A673 (cell line): ENCODE results near the gene LRRC8B. TPM values are rescaled to one million over a fixed set of nuclear protein-coding genes. Genes with fewer than 3 reads are reported as not detected.
"Not testable (repeated sequence)": the region's sequence is repeated elsewhere in the genome, so short reads cannot be mapped to it uniquely, and the experiment has no call there.

ENCODE experiments used
- BruUV-seq: library from RNA; stranded (reverse); fragments of 400-500 nt; replicated peaks from 2 replicates; lab custom pipeline; 2021; lab: Mats Ljungman, UMichigan
- CTCF ChIA-PET: fragments of 300-600 bp; sonication (Branson Sonifier 250); formaldehyde crosslinking; loops from one replicate; lab custom pipeline; 2022; ENCODE audit warnings: antibody characterized with exemption; lab: Charles Lee
- POLR2A ChIA-PET: fragments of 300-600 bp; sonication (Branson Sonifier 250); formaldehyde crosslinking; loops from one replicate; lab custom pipeline; 2022; ENCODE audit warnings: antibody characterized with exemption; ENCODE audit not compliant: low non-redundant PET; lab: Charles Lee
- DNase-seq: peaks from one replicate; pipeline ENCODE4 v3.0.0-alpha.2; 2015; ENCODE audit warnings: low spot score
- H3K27ac ChIP-seq: fragments of 200-600 bp; sonication (generic); 2 replicates; pipeline ENCODE4 v1.5.1; 2016; ENCODE audit warnings: mixed run types, low read depth, mild to moderate bottlenecking, mixed read lengths, antibody characterized with exemption, low read length; ENCODE audit not compliant: poor library complexity, severe bottlenecking
- H3K27me3 ChIP-seq: fragments of 200-600 bp; sonication (generic); replicated peaks from 2 replicates; pipeline ENCODE4 v1.6.1; 2017; ENCODE audit warnings: mixed run types, low read depth, mild to moderate bottlenecking, mixed read lengths, antibody characterized with exemption, low read length; ENCODE audit not compliant: insufficient read depth, poor library complexity
- H3K36me3 ChIP-seq: fragments of 200-600 bp; sonication (generic); 2 replicates; pipeline ENCODE4 v1.6.1; 2016; ENCODE audit warnings: mixed run types, mild to moderate bottlenecking, mixed read lengths, antibody characterized with exemption, low read length; ENCODE audit not compliant: insufficient read depth, poor library complexity, severe bottlenecking
- H3K4me1 ChIP-seq: fragments of 200-600 bp; sonication (generic); 2 replicates; pipeline ENCODE4 v1.6.1; 2017; ENCODE audit warnings: mixed run types, mild to moderate bottlenecking, mixed read lengths, antibody characterized with exemption, low read length; ENCODE audit not compliant: insufficient read depth, poor library complexity, severe bottlenecking
- H3K4me3 ChIP-seq: fragments of 200-600 bp; sonication (generic); 2 replicates; pipeline ENCODE4 v1.5.1; 2016; ENCODE audit warnings: low read depth, mixed run types, mild to moderate bottlenecking, mixed read lengths, low read length; ENCODE audit not compliant: poor library complexity, severe bottlenecking
- H3K9me3 ChIP-seq: fragments of 200-600 bp; sonication (generic); 2 replicates; pipeline ENCODE4 v1.6.1; 2016; ENCODE audit warnings: mixed run types, low read depth, mild to moderate bottlenecking, mixed read lengths, antibody characterized with exemption, low read length; ENCODE audit not compliant: poor library complexity, severe bottlenecking
- EZH2 ChIP-seq: fragments of 200-600 bp; sonication (generic); IDR thresholded peaks from 2 replicates; pipeline ENCODE4 v1.6.1; 2017; ENCODE audit warnings: borderline replicate concordance, low read depth, mild to moderate bottlenecking, mixed read lengths, antibody characterized with exemption, low read length; ENCODE audit not compliant: poor library complexity, severe bottlenecking
- intact Hi-C: fragments of 100-400 bp; cut with micrococcal nuclease; formaldehyde crosslinking; loops from one replicate; pipeline ENCODE4 v1.10.0; 2022; ENCODE audit not compliant: unreplicated experiment
- total RNA-seq: library from RNA; stranded (reverse); gene quantifications from 2 replicates; pipeline ENCODE4 v1.2.3, GENCODE V29; 2021
- TF ChIP-seq, protein P1 (sequence below): fragments of 300-800, 200-600 bp; sonication (generic); conservative IDR thresholded peaks from 2 replicates; pipeline ENCODE4 v1.5.1; 2017; ENCODE audit warnings: low read depth, mild to moderate bottlenecking, antibody characterized with exemption, low read length, moderate library complexity, mixed read lengths

The LRRC8B gene
- total RNA-seq, 1 experiment from 2014 or later = 18.9 TPM

DNA sequence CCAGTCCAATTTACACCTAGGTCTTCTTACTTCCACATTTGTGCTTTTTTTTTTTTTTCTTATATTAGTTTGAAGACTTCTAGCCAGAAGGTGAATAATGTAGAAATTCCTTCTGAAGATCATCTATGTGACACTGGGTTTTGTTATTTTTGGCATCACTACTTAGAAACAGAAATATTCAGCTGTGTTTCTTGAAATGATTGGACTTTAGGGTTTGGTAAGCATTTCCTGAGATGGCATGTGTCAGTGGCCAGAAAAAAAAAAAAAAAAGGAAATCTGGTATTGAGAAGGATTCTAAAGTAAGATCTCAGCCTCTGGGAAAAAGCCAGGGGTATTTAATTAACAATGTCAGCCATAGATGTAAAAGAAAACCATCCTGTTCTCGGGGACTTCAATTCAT lies 64.9 kb downstream of the LRRC8B start:
- Histone ChIP-seq H3K36me3 (peaks cover 4% of the 10 kb centered on the region), H3K27ac (no peak overlapping the region), H3K4me3 (no peak overlapping the region), H3K9me3 (no peaks in the 10 kb centered on the region), H3K4me1 (peaks cover 14% of the 10 kb centered on the region), H3K27me3 (no peaks in the 10 kb centered on the region)
- DNase-seq = no peak
- POLR2A ChIA-PET = no interaction called here
- CTCF ChIA-PET = no interaction called here
- TF ChIP-seq, protein P1, sequence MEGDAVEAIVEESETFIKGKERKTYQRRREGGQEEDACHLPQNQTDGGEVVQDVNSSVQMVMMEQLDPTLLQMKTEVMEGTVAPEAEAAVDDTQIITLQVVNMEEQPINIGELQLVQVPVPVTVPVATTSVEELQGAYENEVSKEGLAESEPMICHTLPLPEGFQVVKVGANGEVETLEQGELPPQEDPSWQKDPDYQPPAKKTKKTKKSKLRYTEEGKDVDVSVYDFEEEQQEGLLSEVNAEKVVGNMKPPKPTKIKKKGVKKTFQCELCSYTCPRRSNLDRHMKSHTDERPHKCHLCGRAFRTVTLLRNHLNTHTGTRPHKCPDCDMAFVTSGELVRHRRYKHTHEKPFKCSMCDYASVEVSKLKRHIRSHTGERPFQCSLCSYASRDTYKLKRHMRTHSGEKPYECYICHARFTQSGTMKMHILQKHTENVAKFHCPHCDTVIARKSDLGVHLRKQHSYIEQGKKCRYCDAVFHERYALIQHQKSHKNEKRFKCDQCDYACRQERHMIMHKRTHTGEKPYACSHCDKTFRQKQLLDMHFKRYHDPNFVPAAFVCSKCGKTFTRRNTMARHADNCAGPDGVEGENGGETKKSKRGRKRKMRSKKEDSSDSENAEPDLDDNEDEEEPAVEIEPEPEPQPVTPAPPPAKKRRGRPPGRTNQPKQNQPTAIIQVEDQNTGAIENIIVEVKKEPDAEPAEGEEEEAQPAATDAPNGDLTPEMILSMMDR = no peak
- no peak for TF ChIP-seq EZH2
- no TSS peak for BruUV-seq
- intact Hi-C loops = no loop called here

DNA sequence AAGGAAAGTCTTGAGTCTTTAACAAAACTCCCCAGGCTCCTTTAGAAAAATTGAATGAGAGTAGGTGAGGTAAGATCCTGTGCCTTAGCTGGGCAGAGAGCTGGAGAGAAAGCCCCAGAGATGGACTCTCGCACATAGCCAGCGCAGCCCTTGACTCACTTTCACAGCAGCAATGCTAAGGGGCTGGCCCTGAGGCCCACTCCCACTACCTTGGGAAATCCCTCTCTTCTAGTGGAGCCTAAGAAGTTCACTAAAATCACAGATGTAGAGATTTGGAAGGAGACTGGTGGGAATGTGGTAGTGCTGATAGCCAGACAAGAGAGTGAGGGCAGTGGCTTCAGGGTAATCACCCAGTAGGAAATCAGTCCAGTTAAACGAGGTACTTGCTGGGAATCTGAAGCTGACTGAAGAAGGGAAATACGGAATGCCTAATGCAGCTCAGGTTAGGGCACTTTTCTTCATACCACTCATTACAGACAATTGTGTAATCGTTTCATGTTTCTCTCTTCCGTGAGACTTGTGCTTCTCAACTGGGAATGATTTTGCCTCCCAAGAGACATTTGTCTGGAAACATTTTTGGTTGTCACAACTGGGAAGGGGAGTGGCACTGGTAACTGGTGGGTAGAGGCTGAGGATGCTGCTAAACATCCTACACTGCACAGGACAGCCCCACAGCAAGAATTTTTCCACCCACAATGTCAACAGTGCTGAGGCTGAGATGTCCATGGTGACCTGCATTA lies 65.9 kb downstream of the LRRC8B start:
- ChIA-PET POLR2A (no interaction called here), CTCF (interaction anchor here (0.6 kb wide), 1 partner anchor 9 kb away, joined by 9 read pairs; no protein-coding TSS in a partner anchor)
- H3K4me1 ChIP-seq = peaks cover 14% of the 10 kb centered on the region
- no peaks in the 10 kb centered on the region for H3K9me3 ChIP-seq
- no peaks in the 10 kb centered on the region for H3K36me3 ChIP-seq
- no peak overlapping the region for H3K27ac ChIP-seq
- intact Hi-C loops = loop anchor here (10.0 kb wide), 1 partner anchor 586 kb away; no protein-coding TSS in a partner anchor
- no peaks in the 10 kb centered on the region for H3K27me3 ChIP-seq
- DNase-seq = no peak
- no peak for TF ChIP-seq EZH2
- TF ChIP-seq, protein P1 = no peak
- no TSS peak for BruUV-seq
- H3K4me3 ChIP-seq = no peak overlapping the region

DNA sequence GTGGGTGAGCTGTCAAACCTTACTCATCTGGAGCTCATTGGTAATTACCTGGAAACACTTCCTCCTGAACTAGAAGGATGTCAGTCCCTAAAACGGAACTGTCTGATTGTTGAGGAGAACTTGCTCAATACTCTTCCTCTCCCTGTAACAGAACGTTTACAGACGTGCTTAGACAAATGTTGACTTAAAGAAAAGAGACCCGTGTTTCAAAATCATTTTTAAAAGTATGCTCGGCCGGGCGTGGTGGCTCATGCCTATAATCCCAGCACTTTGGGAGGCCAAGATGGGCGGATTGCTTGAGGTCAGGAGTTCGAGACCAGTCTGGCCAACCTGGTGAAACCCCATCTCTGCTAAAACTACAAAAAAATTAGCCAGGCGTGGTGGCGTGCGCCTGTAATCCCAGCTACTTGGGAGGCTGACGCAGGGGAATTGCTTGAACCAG lies 68.3 kb downstream of the LRRC8B start:
- intact Hi-C loops = loop anchor here (10.0 kb wide), 1 partner anchor 588 kb away; no protein-coding TSS in a partner anchor
- BruUV-seq, DNase-seq, H3K27me3 ChIP-seq, H3K27ac ChIP-seq, H3K4me3 ChIP-seq, H3K9me3 ChIP-seq, H3K36me3 ChIP-seq, CTCF ChIA-PET, POLR2A ChIA-PET: not testable (repeated sequence)
- peaks cover 14% of the 10 kb centered on the region for H3K4me1 ChIP-seq
